Fibroblast of the aortic adventitia (primary cell): ENCODE data around the gene SLC27A5. TPM values are rescaled to one million over a fixed set of nuclear protein-coding genes. Genes with fewer than 3 reads are reported as not detected.
A peak's percentile ranks its signal among the peaks of the same experiment; 100 is the strongest.
"Not testable (repeated sequence)": the region's sequence is repeated elsewhere in the genome, so short reads cannot be mapped to it uniquely, and the experiment has no call there.

ENCODE experiments used
- DNase-seq: peaks from one replicate; pipeline ENCODE4 v3.0.0-alpha.2; 2010; ENCODE audit warnings: low read depth
- H3K4me3 ChIP-seq: 2 replicates; pipeline ENCODE4 v1.5.1; 2011; ENCODE audit warnings: low read depth, mild to moderate bottlenecking, control low read depth, low read length, moderate library complexity
- total RNA-seq: library from RNA; depleted of rRNA; stranded (reverse); fragments of >200 nt; gene quantifications from 2 replicates; pipeline ENCODE4 v1.2.3, GENCODE V29; 2012; ENCODE audit warnings: low replicate concordance
- TF ChIP-seq, protein P1 (sequence below): IDR thresholded peaks from 2 replicates; pipeline ENCODE4 v1.5.1; 2011; ENCODE audit warnings: mild to moderate bottlenecking, low read length, control low read depth, inconsistent platforms; ENCODE audit not compliant: insufficient read depth

Gene SLC27A5
- total RNA-seq, 1 donor, result 5.2 TPM

DNA sequence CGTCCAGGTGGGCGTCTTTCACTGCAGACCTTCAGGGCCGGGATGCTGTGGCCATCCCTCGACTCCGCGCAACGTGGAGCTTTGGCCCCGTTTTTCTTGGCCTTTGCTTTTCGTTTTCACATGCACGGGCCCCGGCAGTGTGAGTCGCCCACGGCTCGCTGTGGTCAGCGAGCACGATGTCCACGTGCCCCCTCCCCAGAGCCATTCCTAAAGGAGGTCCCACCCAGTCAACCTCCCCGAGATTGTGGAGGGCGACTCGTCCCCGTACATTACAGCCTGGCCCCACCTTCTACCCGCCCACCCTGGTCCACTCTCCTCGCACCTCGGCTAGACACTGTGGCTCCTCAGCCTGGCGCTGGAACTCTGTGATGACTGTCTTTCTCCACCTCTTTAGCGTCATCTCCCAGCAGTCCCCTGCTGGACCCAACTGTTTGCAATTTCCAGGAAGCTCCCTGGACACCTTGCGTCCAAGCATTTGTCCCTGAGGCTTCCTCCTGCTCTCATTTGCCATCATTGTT lies 35.2 kb downstream of the SLC27A5 start:
- TF ChIP-seq, protein P1, sequence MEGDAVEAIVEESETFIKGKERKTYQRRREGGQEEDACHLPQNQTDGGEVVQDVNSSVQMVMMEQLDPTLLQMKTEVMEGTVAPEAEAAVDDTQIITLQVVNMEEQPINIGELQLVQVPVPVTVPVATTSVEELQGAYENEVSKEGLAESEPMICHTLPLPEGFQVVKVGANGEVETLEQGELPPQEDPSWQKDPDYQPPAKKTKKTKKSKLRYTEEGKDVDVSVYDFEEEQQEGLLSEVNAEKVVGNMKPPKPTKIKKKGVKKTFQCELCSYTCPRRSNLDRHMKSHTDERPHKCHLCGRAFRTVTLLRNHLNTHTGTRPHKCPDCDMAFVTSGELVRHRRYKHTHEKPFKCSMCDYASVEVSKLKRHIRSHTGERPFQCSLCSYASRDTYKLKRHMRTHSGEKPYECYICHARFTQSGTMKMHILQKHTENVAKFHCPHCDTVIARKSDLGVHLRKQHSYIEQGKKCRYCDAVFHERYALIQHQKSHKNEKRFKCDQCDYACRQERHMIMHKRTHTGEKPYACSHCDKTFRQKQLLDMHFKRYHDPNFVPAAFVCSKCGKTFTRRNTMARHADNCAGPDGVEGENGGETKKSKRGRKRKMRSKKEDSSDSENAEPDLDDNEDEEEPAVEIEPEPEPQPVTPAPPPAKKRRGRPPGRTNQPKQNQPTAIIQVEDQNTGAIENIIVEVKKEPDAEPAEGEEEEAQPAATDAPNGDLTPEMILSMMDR, result no peak
- H3K4me3 ChIP-seq, result peak overlapping the region; percentile 74
- peak; percentile 19 for DNase-seq

DNA sequence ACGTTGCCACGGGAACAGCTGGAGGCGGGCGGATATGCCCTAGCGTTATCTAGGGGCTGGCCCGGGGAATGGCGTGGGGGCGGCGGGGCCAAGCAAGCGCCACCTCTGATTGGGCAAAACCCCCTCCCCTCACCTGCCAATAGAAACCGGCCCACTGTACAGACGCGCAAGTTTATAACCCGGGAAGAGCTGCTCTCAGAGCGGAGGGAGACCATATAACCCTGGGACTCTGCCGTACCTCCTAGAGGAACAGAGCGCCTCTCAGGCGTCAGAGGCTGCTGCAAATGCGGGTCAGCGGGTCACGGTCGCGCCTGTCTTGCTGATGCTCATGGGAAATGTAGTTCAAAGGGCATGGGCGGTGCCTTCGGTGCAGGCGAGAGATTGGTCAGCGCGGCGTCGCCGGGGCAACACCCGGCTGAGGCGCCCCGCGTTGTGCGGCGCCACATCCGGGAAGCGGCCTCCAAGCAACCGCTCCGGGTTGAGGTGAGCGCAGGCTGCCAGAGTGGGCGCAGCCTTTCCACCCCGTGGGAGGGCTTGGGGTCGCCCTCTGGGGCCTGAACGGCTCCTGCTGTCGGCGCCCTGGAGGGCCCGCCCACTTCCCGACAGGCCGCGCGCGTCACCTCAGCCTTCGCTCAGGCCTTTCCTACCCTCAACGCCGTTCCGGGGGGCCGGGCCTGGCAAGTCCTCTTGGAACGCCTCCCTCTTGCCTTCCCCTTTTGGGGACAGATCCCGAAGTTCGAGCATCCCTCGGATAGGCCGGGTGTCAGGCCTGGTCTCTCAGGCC lies 35.9 kb downstream of the SLC27A5 start, which contains the start of gene ZNF446:
TSS of gene ZNF446 (plus strand) at position 639 of the 784 bp plus-strand sequence. CDS start 867 bp downstream, outside the sequence.
- TF ChIP-seq, protein P1, result no peak
- peak; percentile 97 for DNase-seq
- H3K4me3 ChIP-seq, result peak within 1 kb of the TSS; percentile 74

DNA sequence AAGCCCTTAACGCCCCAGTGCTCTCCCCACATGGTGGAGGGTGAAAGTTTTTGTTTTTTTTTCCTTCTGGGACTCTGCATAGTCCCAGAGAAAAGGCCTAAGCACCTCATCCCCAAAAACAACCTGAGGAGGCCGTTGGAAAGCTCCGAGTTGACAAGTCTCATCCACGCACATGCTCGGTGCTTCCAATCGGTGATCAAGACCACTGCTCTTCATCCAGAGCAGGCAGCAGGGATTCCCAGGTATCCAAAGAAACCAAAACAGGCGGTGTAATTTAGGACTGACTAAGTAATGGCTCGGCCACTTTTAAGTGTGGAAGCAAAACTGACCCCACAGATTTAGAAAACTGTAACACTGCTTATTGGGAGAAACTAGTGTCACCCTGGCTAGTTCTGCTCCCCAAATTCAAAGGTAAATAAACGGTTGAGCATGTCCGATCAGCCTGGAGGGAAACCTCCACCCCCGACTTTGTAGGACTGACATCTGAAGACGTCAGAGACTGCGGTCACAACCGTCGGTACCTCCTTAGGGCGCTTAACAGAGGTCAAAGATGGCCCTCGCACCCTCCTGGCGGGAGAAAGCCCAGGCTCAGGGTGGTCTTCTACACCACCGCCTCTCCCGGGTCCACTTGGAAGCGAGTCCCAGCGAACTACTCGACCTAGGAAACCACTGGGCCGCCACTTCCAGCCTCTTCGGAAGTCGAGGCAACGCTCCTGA lies 36.6 kb downstream of the SLC27A5 start:
- peak overlapping the region; percentile 74 for H3K4me3 ChIP-seq
- TF ChIP-seq, protein P1, result no peak
- DNase-seq, result no peak

DNA sequence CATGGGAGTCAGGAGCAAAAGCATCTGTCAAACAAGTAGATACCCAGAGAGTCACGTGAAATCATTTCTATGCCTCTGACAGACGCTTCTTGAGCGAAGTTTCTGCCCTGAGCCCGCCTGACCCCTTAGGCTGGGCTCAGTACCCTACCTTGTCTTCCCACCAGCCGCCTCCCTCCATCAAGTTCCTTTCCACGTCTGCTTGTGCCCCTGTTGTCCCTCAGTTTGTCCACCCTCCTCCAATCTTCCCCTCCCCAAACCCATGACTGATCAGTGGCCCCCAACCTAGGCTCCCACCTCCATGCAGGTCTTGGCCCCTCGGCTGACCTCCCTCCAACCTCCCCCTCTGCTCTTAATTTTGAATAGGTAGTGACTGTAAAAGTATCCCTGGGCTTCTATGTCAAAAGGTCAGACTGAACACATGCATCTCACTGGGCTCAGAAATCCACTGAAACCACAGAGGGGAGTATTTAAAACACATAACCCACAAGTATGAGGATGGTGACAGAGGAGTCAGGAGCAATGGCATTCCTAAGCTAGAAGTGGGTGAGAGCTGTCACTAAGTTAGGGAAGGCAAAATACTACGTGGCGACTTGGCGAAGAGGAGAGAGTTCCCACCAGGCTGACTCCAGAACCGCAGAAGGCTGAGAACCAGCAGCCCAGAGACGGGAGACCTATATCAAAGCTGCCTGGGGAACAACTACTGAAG lies 37.3 kb downstream of the SLC27A5 start:
- DNase-seq, result peak; percentile 8
- TF ChIP-seq, protein P1, result no peak
- H3K4me3 ChIP-seq, result no peak overlapping the region

DNA sequence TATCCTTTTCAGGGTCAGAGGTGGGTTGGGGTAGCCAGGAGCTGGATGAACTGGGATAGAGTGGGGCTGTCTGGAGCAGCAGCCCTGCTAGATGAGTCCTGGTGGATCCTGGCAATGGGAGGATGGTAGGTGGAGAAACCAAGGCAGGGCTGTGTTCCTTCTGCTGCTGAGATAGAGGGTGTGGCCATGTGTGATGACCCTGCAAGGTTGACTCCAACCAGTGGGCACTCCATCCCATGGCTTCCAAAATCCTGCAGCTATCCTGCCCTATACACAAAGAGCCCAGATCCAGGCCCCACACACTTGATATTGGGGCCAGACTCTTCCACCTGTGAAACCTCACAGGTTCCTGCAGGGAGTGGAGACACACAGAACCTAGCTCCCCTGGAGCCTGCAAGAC lies 38.0 kb downstream of the SLC27A5 start:
- no peak overlapping the region for H3K4me3 ChIP-seq
- TF ChIP-seq, protein P1, result no peak
- DNase-seq, result no peak

DNA sequence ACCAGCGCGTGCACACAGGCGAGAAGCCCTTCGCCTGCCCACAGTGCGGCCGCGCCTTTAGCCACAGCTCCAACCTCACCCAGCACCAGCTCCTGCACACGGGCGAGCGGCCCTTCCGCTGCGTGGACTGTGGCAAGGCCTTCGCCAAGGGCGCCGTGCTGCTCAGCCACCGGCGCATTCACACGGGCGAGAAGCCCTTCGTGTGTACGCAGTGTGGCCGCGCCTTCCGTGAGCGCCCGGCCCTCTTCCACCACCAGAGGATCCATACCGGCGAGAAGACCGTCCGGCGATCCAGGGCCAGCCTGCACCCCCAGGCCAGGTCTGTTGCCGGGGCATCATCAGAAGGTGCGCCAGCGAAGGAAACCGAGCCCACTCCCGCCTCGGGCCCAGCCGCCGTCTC lies 40.1 kb downstream of the SLC27A5 start:
- TF ChIP-seq, protein P1, result no peak
- DNase-seq, result no peak
- no peak overlapping the region for H3K4me3 ChIP-seq

DNA sequence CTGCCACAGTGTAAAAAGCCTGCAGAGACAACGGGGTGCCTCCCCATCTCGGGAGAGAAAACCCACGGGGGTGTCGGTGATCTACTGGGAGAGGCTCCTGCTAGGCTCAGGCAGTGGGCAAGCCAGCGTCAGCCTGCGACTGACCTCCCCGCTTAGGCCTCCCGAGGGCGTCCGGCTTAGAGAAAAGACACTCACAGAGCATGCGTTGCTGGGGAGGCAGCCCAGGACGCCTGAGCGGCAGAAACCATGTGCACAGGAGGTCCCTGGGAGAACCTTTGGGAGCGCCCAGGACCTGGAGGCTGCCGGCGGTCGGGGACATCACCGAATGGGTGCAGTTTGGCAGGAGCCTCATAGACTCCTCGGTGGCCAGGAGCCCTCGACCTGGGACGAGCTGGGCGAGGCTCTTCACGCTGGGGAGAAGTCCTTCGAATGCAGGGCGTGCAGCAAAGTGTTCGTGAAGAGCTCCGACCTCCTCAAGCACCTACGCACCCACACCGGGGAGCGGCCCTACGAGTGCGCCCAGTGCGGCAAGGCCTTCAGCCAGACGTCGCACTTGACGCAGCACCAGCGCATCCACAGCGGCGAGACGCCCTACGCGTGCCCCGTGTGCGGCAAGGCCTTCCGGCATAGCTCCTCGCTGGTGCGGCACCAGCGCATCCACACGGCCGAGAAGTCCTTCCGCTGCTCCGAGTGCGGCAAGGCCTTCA lies 40.8 kb downstream of the SLC27A5 start:
- not testable (repeated sequence) for DNase-seq, H3K4me3 ChIP-seq
